Neural progenitor cell (in vitro differentiated cells): ENCODE data around the gene GTPBP10.

Source experiments
- CTCF ChIP-seq: fragments of 200-600 bp; sonication (generic); IDR thresholded peaks from 2 replicates; pipeline ENCODE4 v1.5.1; 2017; ENCODE audit warnings: antibody characterized with exemption, mild to moderate bottlenecking
- EZH2 ChIP-seq: fragments of 200-600 bp; sonication (generic); IDR thresholded peaks from 2 replicates; pipeline ENCODE4 v1.6.1; 2017; ENCODE audit warnings: antibody characterized with exemption, mild to moderate bottlenecking, moderate library complexity
- EZH2phosphoT487 ChIP-seq: fragments of 200-600 bp; sonication (generic); IDR thresholded peaks from 2 replicates; pipeline ENCODE4 v1.6.1; 2017; ENCODE audit warnings: antibody characterized with exemption

GRCh38 chr7:90413185-90413528 lies 66.6 kb downstream of the GTPBP10 start:
- TF ChIP-seq CTCF = no peak
- TF ChIP-seq EZH2 = no peak
- TF ChIP-seq EZH2phosphoT487 = no peak
